Transverse colon (tissue), 4 donors: ENCODE data around the gene LYPD6B. TPM values are rescaled to one million over a fixed set of nuclear protein-coding genes. Genes with fewer than 3 reads are reported as not detected.

Source experiments
- DNase-seq: peaks from one replicate; pipeline ENCODE4 v3.0.0-alpha.2; 2019
- H3K27ac ChIP-seq, 4 donors: fragments of 200-600 bp; sonication (generic); 2 replicates each; pipeline ENCODE4 v1.5.1; 2016 to 2018; ENCODE audit warnings: inconsistent platforms in 4 of 4
- H3K27me3 ChIP-seq: fragments of 200-600 bp; sonication (generic); 2 replicates; pipeline ENCODE4 v1.5.1; 2017; ENCODE audit warnings: inconsistent platforms
- H3K36me3 ChIP-seq, 4 donors: fragments of 200-600 bp; sonication (generic); 2 replicates each; pipeline ENCODE4 v1.5.1; 2017 to 2019; ENCODE audit warnings: inconsistent platforms in 4 of 4
- H3K4me1 ChIP-seq, 4 donors: fragments of 200-600 bp; sonication (generic); 2 replicates each; pipeline ENCODE4 v1.5.1; 2017 to 2020; ENCODE audit warnings: inconsistent platforms in 4 of 4
- H3K4me3 ChIP-seq, 4 donors: fragments of 200-600 bp; sonication (generic); 1 replicate in 1 of 4; 2 replicates in 3 of 4; pipeline versions ENCODE4 v1.5.1 to v1.6.1; 2017 to 2019; ENCODE audit warnings: inconsistent platforms in 4 of 4
- H3K9me3 ChIP-seq, 2 donors: fragments of 200-600 bp; sonication (generic); 2 replicates each; pipeline ENCODE4 v1.5.1; 2017 to 2019; ENCODE audit warnings: inconsistent platforms in 2 of 2
- EP300 ChIP-seq: sonication (generic); formaldehyde crosslinking; IDR thresholded peaks from one replicate; pipeline ENCODE4 v1.6.1; 2017; ENCODE audit warnings: antibody characterized with exemption, low read depth
- POLR2A ChIP-seq: fragments of 450-650 bp; IDR thresholded peaks from one replicate; pipeline ENCODE4 v1.6.1; 2016; ENCODE audit warnings: antibody characterized with exemption, mild to moderate bottlenecking, moderate library complexity
- POLR2AphosphoS5 ChIP-seq, 3 donors: sonication (generic); formaldehyde crosslinking; IDR thresholded peaks; one replicate each; pipeline ENCODE4 v1.6.1; 2016; ENCODE audit warnings: antibody characterized with exemption in 3 of 3
- WGBS, 2 donors: methylation state at CpG; one replicate each; pipeline ENCODE4 v1.1.5; 2018; ENCODE audit warnings: low coverage in 1 of 2; 5-methylcytosine and 5-hydroxymethylcytosine counted together
- in situ Hi-C, 4 donors: fragments of 200-750 bp; cut with MboI; loops; one replicate each; pipeline versions ENCODE4 v1.15.0 to v1.15.1; 2017; ENCODE audit warnings: low sequenced_read_pairs in 3 of 4, low pct_ligation_motif_present in 1 of 4, low pct_unique_long_range_greater_than_20kb in 1 of 4
- intact Hi-C: fragments of 100-400 bp; cut with DNase I; formaldehyde crosslinking; loops from one replicate; pipeline ENCODE4 v1.15.1; 2023; ENCODE audit warnings: low total_unique reads
- total RNA-seq, 4 donors: library from RNA; depleted of rRNA; stranded (reverse); fragments of >200 nt; gene quantifications; one replicate each; pipeline ENCODE4 v1.1.0, GENCODE V29; 2016
- TF ChIP-seq, protein P1 (sequence below), 5 experiments: fragments of 200-600 bp in 3 of 5; fragments of 450-650 bp in 2 of 5; sonication (generic) in 3 of 5; IDR thresholded peaks; 1 replicate in 2 of 5; 2 replicates in 3 of 5; pipeline ENCODE4 v1.5.1; 2016 to 2017; ENCODE audit warnings: antibody characterized with exemption in 5 of 5, inconsistent platforms in 3 of 5, mild to moderate bottlenecking in 2 of 5, moderate library complexity in 1 of 5

The LYPD6B gene
- total RNA-seq, 4 donors from 2014 or later, result 1.1 to 3.1 (median 2.6) TPM; not detected in 1

DNA sequence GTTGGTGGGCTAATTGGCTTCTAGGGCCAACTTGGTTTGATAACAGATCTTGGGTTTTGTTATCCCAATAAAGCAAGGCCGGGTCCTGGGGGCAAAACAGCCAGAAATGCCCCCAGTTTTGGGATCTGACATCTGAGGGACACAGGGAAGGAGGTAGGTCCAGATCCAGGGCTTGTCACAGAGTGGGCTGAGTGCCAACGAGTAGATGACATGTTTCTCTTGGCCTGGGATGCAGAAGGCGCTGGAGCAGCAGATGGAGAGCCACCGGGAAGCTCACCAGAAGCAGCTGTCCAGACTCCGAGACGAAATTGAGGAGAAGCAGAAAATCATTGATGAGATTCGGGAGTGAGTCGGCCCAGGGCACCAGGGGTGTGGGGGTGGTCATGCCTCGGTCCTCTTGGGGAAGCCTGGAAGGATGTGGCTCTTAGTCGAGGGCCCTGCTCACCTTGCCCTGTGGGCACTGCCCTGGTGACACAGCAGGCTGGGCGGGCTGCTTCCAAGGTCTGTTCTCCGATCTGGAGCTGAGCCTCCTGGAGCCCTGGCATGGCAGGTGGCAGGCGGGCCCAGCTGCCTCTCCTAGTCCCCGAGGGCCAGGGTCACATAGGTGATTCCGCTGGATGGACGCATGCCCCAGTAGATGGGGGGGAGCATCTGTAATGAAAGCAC, 40.2 kb upstream of the LYPD6B start:
- Histone ChIP-seq H3K27ac (no peak overlapping the region), H3K27me3 (no peaks in the 10 kb centered on the region), H3K4me3 (no peak overlapping the region), H3K9me3 (no peaks in the 10 kb centered on the region), H3K36me3 (no peaks in the 10 kb centered on the region), H3K4me1 (peaks cover 0 to 15% (median 3%) of the 10 kb centered on the region in 4 donors)
- intact Hi-C loops, result no loop called here
- WGBS, 2 donors, result 72 to 90% methylated on average over 3 to 12 of the region's 16 CpGs
- no peak for DNase-seq
- in situ Hi-C loops, result loop anchor here in 3 of 4 donors (25.0 kb wide), 3 partner anchors 361 to 1061 kb away; partner anchors contain the start of gene EPC2 (in 1 of the 3)
- TF ChIP-seq POLR2A (no peak), POLR2AphosphoS5 (IDR thresholded peaks at IDR 0.05) (no peak), EP300 (no peak)
- TF ChIP-seq, protein P1, sequence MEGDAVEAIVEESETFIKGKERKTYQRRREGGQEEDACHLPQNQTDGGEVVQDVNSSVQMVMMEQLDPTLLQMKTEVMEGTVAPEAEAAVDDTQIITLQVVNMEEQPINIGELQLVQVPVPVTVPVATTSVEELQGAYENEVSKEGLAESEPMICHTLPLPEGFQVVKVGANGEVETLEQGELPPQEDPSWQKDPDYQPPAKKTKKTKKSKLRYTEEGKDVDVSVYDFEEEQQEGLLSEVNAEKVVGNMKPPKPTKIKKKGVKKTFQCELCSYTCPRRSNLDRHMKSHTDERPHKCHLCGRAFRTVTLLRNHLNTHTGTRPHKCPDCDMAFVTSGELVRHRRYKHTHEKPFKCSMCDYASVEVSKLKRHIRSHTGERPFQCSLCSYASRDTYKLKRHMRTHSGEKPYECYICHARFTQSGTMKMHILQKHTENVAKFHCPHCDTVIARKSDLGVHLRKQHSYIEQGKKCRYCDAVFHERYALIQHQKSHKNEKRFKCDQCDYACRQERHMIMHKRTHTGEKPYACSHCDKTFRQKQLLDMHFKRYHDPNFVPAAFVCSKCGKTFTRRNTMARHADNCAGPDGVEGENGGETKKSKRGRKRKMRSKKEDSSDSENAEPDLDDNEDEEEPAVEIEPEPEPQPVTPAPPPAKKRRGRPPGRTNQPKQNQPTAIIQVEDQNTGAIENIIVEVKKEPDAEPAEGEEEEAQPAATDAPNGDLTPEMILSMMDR (IDR thresholded peaks at IDR 0.05), result no peak

DNA sequence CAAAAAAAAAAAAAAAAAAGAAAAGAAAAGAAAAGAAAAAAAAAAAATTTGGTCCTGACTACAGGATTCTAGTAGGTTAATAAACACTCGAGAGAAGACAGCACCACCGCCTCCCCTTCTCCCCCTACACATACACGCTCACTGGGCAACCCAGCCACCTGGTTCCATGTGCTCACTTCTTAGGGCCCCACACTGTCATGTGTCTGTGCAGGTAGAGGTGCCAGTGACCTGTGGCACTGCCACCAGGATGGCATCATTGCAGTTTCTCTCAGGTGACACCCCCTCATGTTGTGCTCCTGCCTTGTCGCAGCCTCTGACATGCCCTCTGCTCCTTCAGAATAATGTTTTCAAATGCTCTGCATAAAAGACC, 39.7 kb upstream of the LYPD6B start:
- in situ Hi-C loops, result loop anchor here in 3 of 4 donors (25.0 kb wide), 3 partner anchors 362 to 1062 kb away; partner anchors contain the start of gene EPC2 (in 1 of the 3)
- intact Hi-C loops, result no loop called here
- H3K27ac ChIP-seq, result peak overlapping the region in 3 of 4 donors; percentile 42 to 65 (median 61)
- H3K4me3 ChIP-seq, result no peak overlapping the region
- WGBS, 2 donors, result 85 to 92% methylated on average over 4 of the region's 4 CpGs
- no peaks in the 10 kb centered on the region for H3K27me3 ChIP-seq
- DNase-seq, result no peak
- no peak for TF ChIP-seq POLR2A
- TF ChIP-seq EP300, result no peak
- no peak for TF ChIP-seq POLR2AphosphoS5 (IDR thresholded peaks at IDR 0.05)
- TF ChIP-seq, protein P1 (IDR thresholded peaks at IDR 0.05), result no peak
- no peaks in the 10 kb centered on the region for H3K36me3 ChIP-seq
- H3K4me1 ChIP-seq, result peaks cover 0 to 15% (median 3%) of the 10 kb centered on the region in 4 donors
- no peaks in the 10 kb centered on the region for H3K9me3 ChIP-seq

DNA sequence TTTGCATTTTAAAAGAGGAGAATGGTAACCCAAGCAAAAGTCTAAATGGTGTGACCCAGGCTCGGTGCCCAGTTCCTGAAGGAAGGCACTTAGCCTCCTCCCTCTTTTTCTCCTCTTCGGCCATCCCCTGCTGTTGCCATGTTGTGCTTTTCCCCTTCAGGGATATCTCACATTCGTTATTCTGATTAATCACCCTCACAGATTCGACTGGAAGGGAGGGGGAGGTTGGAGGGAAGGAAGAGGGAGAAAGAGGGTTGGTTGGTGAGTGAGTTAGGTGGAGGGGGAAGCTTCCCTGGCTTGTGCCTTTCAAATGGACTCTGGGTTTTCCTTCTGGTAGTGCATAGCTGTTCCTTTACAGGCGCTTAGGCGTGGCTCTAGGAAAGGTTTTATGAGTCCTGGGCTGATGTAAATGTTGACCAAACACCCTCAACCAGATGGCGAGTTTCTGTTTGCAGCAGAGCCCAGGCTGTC, 39.0 kb upstream of the LYPD6B start:
- Histone ChIP-seq H3K4me3 (no peak overlapping the region), H3K9me3 (no peaks in the 10 kb centered on the region), H3K36me3 (no peaks in the 10 kb centered on the region), H3K27ac (peak overlapping the region; percentile 42 to 65 (median 54)), H3K4me1 (peaks cover 0 to 15% (median 3%) of the 10 kb centered on the region in 4 donors), H3K27me3 (no peaks in the 10 kb centered on the region)
- intact Hi-C loops (no loop called here), in situ Hi-C loops (loop anchor here in 3 of 4 donors (25.0 kb wide), 3 partner anchors 362 to 1062 kb away; partner anchors contain the start of gene EPC2 (in 1 of the 3))
- WGBS, 2 donors, result 31% methylated on average over 7 of the region's 7 CpGs; no CpG with 5 or more reads in 1 of the 2 donors
- TF ChIP-seq, protein P1 (IDR thresholded peaks at IDR 0.05), result no peak
- TF ChIP-seq POLR2A (no peak), EP300 (no peak), POLR2AphosphoS5 (IDR thresholded peaks at IDR 0.05) (no peak)
- peak; percentile 49 for DNase-seq

DNA sequence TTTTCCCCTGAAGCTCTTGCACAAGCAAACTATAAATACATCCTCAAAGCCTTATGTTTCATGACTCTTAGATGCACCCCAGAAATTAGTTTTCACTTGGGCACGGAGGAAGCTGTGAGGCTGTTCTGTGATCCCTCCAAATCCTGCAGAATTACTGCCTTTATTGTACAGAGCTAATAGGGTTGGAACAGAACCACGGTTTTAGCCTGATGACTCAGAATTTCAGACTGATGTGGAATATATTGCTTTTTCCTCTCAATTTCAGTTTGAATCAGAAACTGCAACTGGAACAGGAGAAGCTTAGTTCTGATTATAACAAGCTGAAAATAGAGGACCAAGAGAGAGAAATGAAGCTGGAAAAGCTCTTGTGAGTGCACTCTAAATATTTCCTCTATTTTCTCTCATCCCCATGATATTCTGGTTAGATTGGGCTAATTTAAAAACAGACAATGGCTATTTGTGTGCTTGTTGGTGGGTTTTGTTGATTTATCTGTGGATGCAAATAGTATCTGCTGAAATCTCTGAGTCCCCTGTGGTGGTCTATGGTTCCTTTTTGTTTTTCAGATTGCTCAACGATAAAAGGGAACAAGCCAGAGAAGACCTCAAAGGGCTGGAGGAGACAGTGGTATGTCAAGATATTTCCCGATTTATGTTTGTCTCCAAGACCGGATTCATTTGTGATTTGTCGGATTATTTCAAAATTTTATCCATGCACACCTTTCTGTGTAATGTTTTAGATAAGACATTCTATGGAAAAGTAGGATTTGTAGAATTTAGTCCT, 38.2 kb upstream of the LYPD6B start:
- Histone ChIP-seq H3K9me3 (no peaks in the 10 kb centered on the region), H3K4me1 (peaks cover 0 to 15% (median 3%) of the 10 kb centered on the region in 4 donors), H3K36me3 (no peaks in the 10 kb centered on the region), H3K27ac (peak overlapping the region; percentile 42 to 65 (median 54)), H3K27me3 (no peaks in the 10 kb centered on the region), H3K4me3 (no peak overlapping the region)
- WGBS, 2 donors, result 63 to 71% methylated on average over 6 of the region's 6 CpGs
- DNase-seq, result no peak
- in situ Hi-C loops (no loop called here), intact Hi-C loops (no loop called here)
- no peak for TF ChIP-seq POLR2A
- TF ChIP-seq EP300, result no peak
- TF ChIP-seq, protein P1 (IDR thresholded peaks at IDR 0.05), result no peak
- no peak for TF ChIP-seq POLR2AphosphoS5 (IDR thresholded peaks at IDR 0.05)
